ENCODE measurements around the gene DAAM2. TPM values are rescaled to one million over a fixed set of nuclear protein-coding genes. Genes with fewer than 3 reads are reported as not detected.

The DAAM2 gene
- total RNA-seq, 1 donor from 2014 or later, result 0.34 TPM

GRCh38 chr6:39889229-39889628 lies 97.1 kb downstream of the DAAM2 start:
- no peak for DNase-seq

GRCh38 chr6:39891353-39891752 lies 99.2 kb downstream of the DAAM2 start:
- DNase-seq, result no peak

DNA sequence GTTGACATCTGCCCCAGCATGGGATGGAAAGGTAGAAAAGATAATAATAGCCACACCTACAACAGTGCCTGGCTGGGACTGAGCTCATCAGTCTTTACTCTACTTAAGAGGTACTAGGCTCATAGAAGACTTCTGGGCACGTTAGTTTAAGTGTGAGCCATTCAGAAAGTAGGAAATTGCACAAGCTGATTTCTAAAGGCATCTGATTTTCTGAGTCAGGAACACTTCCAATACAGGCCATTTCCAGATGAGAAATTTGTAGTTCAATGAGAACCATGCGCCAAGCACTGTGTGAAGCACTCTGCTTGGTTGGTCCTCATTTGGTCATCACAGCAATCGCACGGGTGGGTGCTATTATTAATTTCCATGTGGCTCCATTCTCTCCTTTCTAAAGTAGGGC lies 99.8 kb downstream of the DAAM2 start:
- no peak for DNase-seq

GRCh38 chr6:39892490-39893129 lies 100.4 kb downstream of the DAAM2 start:
- peak; percentile 82 for DNase-seq

DNA sequence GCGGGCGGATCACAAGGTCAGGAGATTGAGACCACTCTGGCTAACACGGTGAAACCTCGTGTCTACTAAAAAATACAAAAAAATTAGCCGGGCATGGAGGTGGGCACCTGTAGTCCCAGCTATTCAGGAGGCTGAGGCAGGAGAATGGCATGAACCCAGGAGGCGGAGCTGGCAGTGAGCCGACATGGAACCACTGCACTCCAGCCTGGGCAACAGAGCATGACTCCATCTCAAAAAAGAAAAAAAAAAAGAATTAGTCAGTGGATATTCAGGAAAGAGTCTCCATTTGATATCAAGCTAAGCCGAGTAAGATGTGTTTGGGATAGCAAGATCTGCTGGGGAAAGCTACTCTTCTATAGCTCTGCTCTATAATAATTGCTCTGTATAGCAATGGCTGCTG lies 101.1 kb downstream of the DAAM2 start:
- DNase-seq, result no peak

- no peak for DNase-seq
Measured at GRCh38 chr6:39896701-39897100, 104.5 kb downstream of the DAAM2 start.

- DNase-seq, result no peak
Measured at GRCh38 chr6:39897698-39898097, 105.5 kb downstream of the DAAM2 start.

- no peak for DNase-seq
Measured at GRCh38 chr6:39898625-39899024, 106.4 kb downstream of the DAAM2 start.

DNA sequence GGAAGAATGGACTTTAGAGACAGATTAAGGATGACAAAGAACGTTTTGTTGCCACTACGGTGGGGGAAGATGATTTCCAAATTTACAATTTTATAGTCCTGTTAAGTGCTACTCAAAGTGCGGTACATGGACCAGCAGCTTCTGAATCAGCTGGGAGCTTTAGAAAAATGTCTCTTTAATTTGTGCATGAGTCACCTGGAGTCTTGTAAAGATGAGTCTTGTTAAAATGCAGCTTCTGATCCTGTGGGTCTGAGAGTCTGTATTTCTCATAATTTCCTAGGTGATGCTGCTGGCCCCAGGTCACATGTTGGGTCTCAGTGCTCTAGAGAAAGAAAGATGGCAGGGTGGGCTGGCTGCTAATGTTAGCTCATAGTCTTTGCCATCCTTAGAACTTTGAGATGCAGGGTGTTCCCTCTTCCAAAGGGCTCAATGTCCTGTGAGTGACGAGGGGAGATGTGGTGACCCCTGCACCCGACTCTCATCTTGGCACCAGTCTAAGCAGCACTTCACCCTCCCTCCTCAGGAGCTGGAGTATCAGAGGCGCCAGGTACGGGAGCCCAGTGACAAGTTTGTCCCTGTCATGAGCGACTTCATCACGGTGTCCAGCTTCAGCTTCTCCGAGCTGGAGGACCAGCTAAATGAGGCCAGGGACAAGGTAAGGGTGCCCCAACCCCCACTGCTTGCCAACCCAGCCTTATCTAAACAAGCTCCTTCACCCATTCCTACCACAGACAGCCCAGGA lies 107.5 kb downstream of the DAAM2 start:
- DNase-seq, result no peak

DNA sequence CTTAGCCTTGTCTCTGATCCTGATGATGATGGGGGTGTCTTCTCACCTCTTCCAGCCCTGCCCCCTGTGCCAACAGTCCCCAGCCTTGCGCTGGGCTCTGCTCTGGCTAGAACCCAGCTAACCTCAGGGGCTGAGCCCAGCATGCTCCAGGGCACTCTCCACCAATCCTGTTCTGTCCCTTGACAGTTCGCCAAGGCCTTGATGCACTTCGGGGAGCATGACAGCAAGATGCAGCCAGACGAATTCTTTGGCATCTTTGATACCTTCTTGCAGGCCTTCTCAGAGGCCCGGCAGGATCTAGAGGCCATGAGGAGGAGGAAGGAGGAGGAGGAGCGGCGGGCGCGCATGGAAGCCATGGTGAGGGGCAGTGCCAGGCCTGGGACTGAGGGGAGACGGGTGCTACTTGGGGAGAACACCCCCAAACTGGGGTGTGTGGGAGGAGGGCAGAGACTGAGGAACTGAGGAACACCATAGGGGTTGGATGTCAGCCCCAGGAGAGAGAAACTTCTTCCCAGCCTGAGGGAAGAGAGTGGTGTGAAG lies 109.0 kb downstream of the DAAM2 start:
- DNase-seq, result no peak

GRCh38 chr6:39901670-39902069 lies 109.5 kb downstream of the DAAM2 start:
- no peak for DNase-seq

GRCh38 chr6:39902136-39902535 lies 110.0 kb downstream of the DAAM2 start:
- DNase-seq, result no peak

DNA sequence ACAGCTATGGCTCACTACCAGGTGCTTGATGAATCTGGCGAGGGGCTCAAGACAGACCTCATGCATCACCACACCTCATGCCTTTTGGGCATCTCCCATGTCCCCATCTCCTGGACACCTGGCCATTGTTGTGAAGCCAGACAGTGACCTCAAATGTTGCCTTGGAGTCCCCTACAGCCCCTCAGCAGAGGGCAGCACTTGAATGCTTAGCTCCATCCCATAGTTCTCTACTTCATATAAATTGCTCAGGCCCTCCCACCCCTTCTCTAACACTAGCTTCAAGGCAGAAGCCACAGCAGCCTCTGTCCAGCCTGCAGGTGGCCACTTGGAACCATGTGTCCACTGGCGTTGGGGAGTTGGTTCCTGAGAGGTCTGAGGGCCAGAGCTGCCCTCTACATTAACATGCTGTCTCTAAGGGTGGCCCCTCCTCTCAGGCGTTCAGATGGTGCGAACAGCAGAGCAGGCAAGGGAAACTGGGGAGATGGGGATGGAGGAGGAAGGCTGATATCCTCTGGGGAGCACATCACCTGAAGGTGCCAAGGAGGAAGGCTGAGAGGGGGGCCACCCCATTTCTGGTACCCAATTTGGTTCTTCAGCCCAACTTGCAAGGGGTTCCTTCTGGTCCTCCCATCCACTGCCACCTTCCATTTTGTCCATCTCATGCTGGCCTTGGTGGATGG lies 110.8 kb downstream of the DAAM2 start:
- no peak for DNase-seq

DNA sequence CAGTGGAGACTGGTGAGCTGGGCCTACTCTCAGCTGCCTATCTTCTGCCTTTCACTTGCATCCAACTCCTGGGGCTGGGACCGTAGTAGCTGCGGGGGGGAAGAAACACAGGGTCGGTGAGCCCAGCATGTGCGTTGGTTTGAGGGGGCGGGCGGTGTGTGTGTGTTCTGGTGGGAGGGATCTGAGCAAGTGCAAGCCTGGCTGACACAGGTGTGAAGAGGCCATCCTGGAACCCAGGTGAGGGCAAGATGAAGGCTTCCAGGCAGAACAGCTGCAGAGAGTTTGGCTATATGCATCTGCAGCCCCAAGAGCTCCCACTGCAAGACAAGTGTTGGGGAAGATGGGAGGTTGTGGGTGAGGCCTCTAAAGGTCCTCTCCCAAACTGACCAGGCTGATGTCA lies 111.5 kb downstream of the DAAM2 start:
- DNase-seq, result no peak

DNA sequence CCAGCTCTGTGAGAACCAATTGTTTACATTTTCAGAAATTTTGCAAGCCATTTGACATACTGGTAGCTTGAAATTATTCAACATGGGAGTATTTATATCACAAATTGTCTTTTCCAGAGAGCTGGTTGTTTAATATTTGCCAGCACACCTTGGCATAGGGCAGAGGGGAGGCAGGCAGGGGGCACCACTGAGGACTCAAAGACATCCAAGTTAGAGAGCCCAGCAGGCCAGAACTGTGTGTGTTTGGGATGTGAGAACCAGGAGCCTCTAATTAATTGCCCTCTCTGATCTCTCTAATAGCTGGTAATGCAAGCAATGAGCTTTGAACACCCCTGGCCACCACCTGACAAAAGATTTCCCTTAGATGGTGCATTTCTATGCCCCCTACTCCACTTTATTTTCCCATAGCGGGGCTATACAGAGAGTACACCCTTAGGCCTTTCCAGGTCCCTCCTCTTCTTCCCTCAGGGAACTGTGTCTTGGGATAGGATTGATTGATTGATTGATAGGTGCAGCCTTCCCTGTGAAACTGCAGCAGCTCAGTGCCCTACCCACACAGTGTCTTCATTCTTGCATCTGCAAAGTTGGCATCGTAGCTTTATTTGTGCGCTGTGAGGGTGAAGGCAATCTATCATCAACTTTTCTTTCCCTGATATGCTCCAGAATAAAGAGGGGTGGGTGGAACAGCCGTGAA lies 112.9 kb downstream of the DAAM2 start:
- DNase-seq, result no peak

GRCh38 chr6:39905640-39905975 lies 113.4 kb downstream of the DAAM2 start:
- DNase-seq, result no peak

DNA sequence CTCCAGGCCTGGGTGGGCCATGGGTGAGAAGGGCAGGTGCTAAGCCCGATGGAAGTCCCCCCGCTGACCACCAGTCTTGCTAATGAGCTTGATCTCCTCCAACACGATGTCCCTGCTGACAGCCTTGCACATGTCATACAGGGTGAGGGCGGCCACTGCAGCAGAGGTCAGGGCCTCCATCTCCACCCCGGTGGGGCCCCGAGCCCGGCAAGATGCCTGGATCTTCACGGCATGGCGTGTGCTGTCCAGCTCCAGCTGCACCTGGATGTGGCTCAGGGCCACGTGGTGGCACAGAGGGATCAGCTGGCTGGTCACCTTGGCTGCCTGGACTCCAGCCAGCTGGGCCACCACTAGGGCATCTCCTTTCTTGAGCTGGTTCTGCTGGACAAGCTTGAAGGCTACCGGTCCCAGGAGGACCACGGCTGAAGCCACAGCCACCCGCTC lies 114.2 kb downstream of the DAAM2 start:
- no peak for DNase-seq

- no peak for DNase-seq
Measured at GRCh38 chr6:39907871-39908575, 115.8 kb downstream of the DAAM2 start.

- no peak for DNase-seq
Measured at GRCh38 chr6:39908838-39909583, 116.8 kb downstream of the DAAM2 start.

DNA sequence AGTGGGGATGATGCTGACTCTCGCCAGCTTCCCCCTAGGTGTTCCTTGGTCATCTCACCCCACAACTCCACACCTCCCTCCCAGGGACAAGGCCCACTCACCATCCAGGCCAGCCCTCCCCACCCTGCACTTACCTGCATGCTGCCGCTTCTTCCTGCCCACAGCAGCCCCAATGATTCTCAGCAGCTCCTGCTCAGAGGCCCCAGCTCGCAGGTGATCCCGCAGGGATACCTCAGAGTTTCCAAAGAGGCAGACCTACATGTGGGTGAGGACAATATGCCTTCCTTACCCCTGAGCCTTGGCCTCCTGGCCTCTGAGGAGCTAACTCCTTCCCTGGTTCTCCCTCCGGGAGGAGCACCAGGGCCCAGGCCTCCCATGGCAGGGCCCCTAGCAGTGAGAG lies 117.5 kb downstream of the DAAM2 start:
- no peak for DNase-seq

DNA sequence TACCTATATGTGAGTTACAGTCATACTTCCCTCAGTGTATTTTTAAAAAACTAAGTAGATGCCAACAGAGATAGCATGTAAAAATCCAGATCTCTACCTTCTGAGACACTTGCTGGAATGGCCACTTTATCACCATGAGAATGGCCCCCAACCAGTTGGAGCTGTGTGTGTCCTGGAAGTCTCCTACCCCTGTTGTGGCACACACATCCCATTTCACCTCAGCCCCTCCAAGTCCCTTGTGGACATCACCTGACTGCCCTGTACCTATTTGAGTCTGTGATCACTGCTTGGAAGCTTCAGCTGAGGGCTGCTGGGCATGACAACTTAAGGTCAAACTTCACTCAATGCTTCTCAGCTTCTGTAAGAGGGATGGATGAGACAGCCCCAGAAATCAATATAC lies 118.0 kb downstream of the DAAM2 start:
- no peak for DNase-seq

- DNase-seq, result no peak
Measured at GRCh38 chr6:39910744-39911143, 118.6 kb downstream of the DAAM2 start.

Measured in dermis blood vessel endothelial cell (primary cell).